Gastrocnemius medialis (tissue), 4 donors: ENCODE measurements around the gene ENTR1. TPM values are rescaled to one million over a fixed set of nuclear protein-coding genes. Genes with fewer than 3 reads are reported as not detected.

Experiments
- ATAC-seq, 2 donors: fragments of 150-250 bp; one replicate each; pipeline ENCODE4 v1.9.1; 2016
- DNase-seq, 2 donors: peaks; one replicate each; pipeline ENCODE4 v3.0.0-alpha.2; 2019
- H3K27ac ChIP-seq, 4 donors: fragments of 200-600 bp; sonication (generic); 1 replicate in 1 of 4; 2 replicates in 3 of 4; pipeline ENCODE4 v1.5.1; 2016 to 2018; ENCODE audit warnings: mild to moderate bottlenecking in 2 of 4, moderate library complexity in 1 of 4
- H3K27me3 ChIP-seq, 3 donors: fragments of 200-600 bp; sonication (generic) in 2 of 3; 1 replicate in 1 of 3; 2 replicates in 2 of 3; pipeline versions ENCODE4 v1.5.1 to v1.6.0; 2016 to 2019; ENCODE audit warnings: mild to moderate bottlenecking in 1 of 3, moderate library complexity in 1 of 3
- H3K36me3 ChIP-seq, 2 donors: fragments of 200-600 bp; sonication (generic) in 1 of 2; one replicate each; pipeline ENCODE4 v1.5.1; 2017 to 2018
- H3K4me1 ChIP-seq, 2 donors: fragments of 200-600 bp; sonication (generic) in 1 of 2; one replicate each; pipeline ENCODE4 v1.5.1; 2016 to 2017; ENCODE audit warnings: mild to moderate bottlenecking in 2 of 2
- H3K4me3 ChIP-seq, 4 donors: fragments of 200-600 bp; sonication (generic) in 3 of 4; 1 replicate in 1 of 4; 2 replicates in 3 of 4; pipeline ENCODE4 v1.5.1; 2016 to 2019; ENCODE audit warnings: mild to moderate bottlenecking in 2 of 4
- H3K9me3 ChIP-seq, 3 donors: fragments of 200-600 bp; sonication (generic) in 2 of 3; 1 replicate in 1 of 3; 2 replicates in 2 of 3; pipeline ENCODE4 v1.5.1; 2016 to 2019
- CTCF ChIP-seq, 5 experiments: fragments of 450-650 bp in 3 of 5; fragments of 200-600 bp in 2 of 5; sonication (generic) in 2 of 5; IDR thresholded peaks in 4 of 5; conservative IDR thresholded peaks in 1 of 5; 1 replicate in 4 of 5; 2 replicates in 1 of 5; pipeline ENCODE4 v1.5.1; 2016 to 2019; ENCODE audit warnings: antibody characterized with exemption in 5 of 5, mild to moderate bottlenecking in 3 of 5, moderate library complexity in 3 of 5
- POLR2A ChIP-seq, 2 donors: fragments of 450-650 bp; IDR thresholded peaks; one replicate each; pipeline ENCODE4 v1.6.1; 2017; ENCODE audit warnings: antibody characterized with exemption in 2 of 2, mild to moderate bottlenecking in 2 of 2, moderate library complexity in 2 of 2
- in situ Hi-C, 4 donors: fragments of 200-750 bp; cut with MboI; loops; one replicate each; pipeline versions ENCODE4 v1.15.0 to v1.8.0; 2017; ENCODE audit warnings: low sequenced_read_pairs in 4 of 4
- intact Hi-C: fragments of 100-400 bp; cut with DNase I; formaldehyde crosslinking; loops from one replicate; pipeline ENCODE4 v1.15.1; 2023; ENCODE audit warnings: low total_unique reads
- total RNA-seq, 4 donors: library from RNA; depleted of rRNA; stranded (reverse); fragments of >200 nt; gene quantifications; one replicate each; pipeline versions ENCODE4 v1.1.0 to v1.2.3, GENCODE V29; 2016

Gene ENTR1
- total RNA-seq, 4 donors from 2014 or later, result 23.2 to 43.5 (median 36.5) TPM

- Histone ChIP-seq H3K27me3 (no peaks in the 10 kb centered on the region), H3K36me3 (peaks cover 0 to 35% of the 10 kb centered on the region in 2 donors), H3K9me3 (no peaks in the 10 kb centered on the region), H3K4me1 (peaks cover 14 to 18% of the 10 kb centered on the region in 2 donors), H3K27ac (no peak overlapping the region), H3K4me3 (no peak overlapping the region)
- in situ Hi-C loops (no loop called here), intact Hi-C loops (no loop called here)
- ATAC-seq, result no peak
- TF ChIP-seq CTCF (IDR thresholded peaks at IDR 0.05 in 4 of 5, conservative IDR thresholded peaks at IDR 0.05 in 1 of 5) (no peak), POLR2A (IDR thresholded peaks at IDR 0.05) (no peak)
- DNase-seq, result no peak
Measured at GRCh38 chr9:136433043-136433715, 22.8 kb upstream of the ENTR1 start.

GRCh38 chr9:136432591-136432990, 22.2 kb upstream of the ENTR1 start:
- Histone ChIP-seq H3K9me3 (no peaks in the 10 kb centered on the region), H3K4me3 (no peak overlapping the region), H3K27me3 (no peaks in the 10 kb centered on the region), H3K36me3 (peaks cover 0 to 39% of the 10 kb centered on the region in 2 donors), H3K27ac (no peak overlapping the region), H3K4me1 (peaks cover 8 to 12% of the 10 kb centered on the region in 2 donors)
- intact Hi-C loops, result no loop called here
- TF ChIP-seq CTCF (IDR thresholded peaks at IDR 0.05 in 4 of 5, conservative IDR thresholded peaks at IDR 0.05 in 1 of 5) (no peak), POLR2A (IDR thresholded peaks at IDR 0.05) (no peak)
- in situ Hi-C loops, result no loop called here
- ATAC-seq (no peak), DNase-seq (no peak)

GRCh38 chr9:136431782-136432350, 21.5 kb upstream of the ENTR1 start:
- in situ Hi-C loops, result no loop called here
- ATAC-seq (no peak), DNase-seq (no peak)
- intact Hi-C loops, result no loop called here
- no peaks in the 10 kb centered on the region for H3K27me3 ChIP-seq
- no peak overlapping the region for H3K27ac ChIP-seq
- H3K9me3 ChIP-seq, result no peaks in the 10 kb centered on the region
- TF ChIP-seq CTCF (IDR thresholded peaks at IDR 0.05 in 4 of 5, conservative IDR thresholded peaks at IDR 0.05 in 1 of 5) (no peak), POLR2A (IDR thresholded peaks at IDR 0.05) (no peak)
- H3K4me3 ChIP-seq, result no peak overlapping the region
- peaks cover 0 to 39% of the 10 kb centered on the region in 2 donors for H3K36me3 ChIP-seq
- peaks cover under 1 to 5% of the 10 kb centered on the region in 2 donors for H3K4me1 ChIP-seq

- DNase-seq (no peak), ATAC-seq (no peak)
- intact Hi-C loops, result no loop called here
- no peak overlapping the region for H3K4me3 ChIP-seq
- H3K9me3 ChIP-seq, result no peaks in the 10 kb centered on the region
- no peak overlapping the region for H3K27ac ChIP-seq
- TF ChIP-seq POLR2A (IDR thresholded peaks at IDR 0.05), result no peak
- no peak for TF ChIP-seq CTCF (IDR thresholded peaks at IDR 0.05 in 4 of 5, conservative IDR thresholded peaks at IDR 0.05 in 1 of 5)
- H3K36me3 ChIP-seq, result peaks cover 0 to 39% of the 10 kb centered on the region in 2 donors
- no peaks in the 10 kb centered on the region for H3K27me3 ChIP-seq
- no peaks in the 10 kb centered on the region for H3K4me1 ChIP-seq
- in situ Hi-C loops, result no loop called here
Measured at GRCh38 chr9:136430588-136431234, 20.3 kb upstream of the ENTR1 start.
